GM21526 (cell line): ENCODE results near the gene PPARA.

Experiments
- ATAC-seq: cut with Tn5 transposase; IDR thresholded peaks from one replicate; pipeline ENCODE4 v1.9.1; 2021; ENCODE audit warnings: moderate library complexity; ENCODE audit not compliant: unreplicated experiment, low FRiP score

Gene PPARA

DNA sequence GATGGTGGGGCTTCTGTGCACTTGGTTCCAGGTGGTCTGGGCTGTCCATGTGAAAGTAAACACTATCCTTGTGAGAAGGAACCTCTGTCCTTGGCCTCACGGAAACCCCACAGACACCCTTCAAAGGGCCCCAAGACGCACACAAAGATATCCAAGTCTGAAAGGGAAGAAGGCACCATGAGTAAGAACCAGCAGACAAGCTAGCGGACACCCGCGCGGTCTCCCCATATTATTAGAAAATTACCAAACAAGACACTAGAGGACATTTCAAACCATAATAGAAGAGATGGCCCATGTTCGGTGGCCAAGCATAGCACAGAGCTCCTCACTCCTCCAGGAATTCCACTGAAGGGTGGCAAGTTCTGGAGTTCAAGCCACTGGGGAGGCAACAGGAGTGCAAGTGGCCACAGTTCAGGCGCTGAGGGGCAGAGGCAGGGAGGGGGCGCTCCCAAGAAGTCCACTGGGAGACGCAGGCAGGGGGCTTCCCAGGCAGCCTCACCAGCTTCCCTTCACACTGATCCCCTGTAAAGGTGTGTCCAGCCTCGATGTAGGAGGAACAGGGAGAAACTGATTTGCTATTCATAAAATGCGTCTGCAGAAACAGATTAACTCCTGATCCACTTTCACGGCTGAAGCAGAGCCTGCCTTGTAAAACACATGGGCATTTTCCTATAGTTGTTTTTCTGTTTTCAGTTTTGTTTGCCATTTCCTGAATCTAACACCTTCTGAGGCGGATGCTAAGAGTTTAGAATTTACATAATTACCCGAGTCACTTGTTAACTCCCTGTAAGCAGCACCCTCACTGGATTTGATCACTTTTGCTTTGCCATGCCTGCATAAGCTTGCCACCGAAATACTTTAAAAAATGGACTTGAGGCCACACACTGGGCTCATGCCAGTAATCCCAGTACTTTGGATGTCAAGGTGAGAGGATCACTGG lies 9.1 kb upstream of the PPARA start:
- ATAC-seq: no peak

DNA sequence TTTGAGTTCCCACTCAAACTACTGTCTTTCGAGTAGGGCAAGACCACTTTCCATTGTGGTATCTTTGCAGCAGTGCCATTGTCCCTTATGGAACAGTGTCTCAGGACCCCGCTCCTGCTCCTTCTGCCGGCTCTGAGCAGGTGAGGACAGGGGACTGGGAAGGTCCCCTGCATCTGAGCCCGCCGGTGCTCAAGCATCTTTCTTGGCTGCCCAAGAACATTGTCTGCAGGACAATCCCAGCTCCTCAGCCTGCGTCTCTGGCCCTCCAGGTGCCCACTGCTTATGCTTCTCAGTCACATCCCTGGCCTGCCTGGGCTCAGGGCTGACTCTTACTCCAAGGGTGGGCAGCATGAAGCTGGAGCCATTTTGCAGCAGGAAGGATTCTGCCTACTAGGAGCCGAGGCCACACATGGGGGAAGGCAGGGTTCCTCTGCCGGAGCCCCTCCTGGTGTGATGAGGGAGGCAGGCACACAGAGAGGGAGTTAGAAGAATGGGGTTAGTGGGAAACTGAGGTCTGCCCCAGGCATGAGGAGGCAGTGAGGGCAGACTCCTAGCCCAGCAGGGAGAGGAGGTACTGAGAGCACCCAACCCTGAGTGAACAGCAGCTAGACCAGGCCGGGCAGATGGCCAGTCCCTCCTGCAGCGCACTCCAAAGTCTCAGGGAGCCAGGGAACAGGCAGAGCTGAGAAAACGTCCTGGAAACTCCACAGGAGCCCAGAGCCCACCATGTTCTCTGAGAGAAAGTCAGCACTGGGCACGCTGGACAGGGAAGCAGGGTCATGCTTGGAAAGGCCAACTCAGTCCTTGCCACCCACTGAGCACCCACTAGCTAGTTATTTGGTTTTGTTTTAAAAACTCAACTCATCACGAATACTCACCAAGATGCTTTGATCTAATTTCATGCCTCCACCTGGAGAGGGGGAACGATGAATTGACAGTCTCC lies 7.5 kb upstream of the PPARA start:
- ATAC-seq: no peak

DNA sequence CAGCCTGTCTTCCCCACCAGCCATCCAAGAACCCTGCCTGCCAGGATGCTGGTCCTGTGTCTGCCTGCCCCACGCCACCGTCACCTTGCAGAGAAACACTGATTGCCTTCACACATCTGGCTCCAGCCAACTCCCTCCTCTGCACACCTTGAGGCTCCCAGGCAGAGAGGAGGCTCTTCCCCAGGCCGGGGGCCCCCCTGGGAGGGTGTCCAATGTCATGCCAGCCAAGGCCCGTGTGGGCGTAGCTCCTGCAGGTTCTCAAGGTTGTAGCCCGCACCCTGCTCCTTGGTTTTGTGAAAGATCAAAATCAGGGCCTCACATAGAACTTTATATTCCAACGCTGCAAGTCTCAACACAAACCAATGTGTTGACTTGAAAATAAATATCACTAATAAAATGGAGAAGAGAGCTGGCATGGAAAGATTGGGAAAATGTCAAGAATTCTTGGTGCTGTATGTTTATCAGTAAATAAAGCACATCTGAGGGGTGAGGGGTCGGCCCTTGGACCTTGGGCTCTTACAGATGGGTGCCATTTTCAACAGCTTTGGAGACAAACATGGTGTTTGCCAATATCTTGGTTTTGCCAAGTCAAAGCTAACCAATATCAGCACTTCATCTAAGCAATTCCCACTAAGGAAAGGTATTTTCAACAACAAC lies 6.7 kb upstream of the PPARA start:
- no peak for ATAC-seq

DNA sequence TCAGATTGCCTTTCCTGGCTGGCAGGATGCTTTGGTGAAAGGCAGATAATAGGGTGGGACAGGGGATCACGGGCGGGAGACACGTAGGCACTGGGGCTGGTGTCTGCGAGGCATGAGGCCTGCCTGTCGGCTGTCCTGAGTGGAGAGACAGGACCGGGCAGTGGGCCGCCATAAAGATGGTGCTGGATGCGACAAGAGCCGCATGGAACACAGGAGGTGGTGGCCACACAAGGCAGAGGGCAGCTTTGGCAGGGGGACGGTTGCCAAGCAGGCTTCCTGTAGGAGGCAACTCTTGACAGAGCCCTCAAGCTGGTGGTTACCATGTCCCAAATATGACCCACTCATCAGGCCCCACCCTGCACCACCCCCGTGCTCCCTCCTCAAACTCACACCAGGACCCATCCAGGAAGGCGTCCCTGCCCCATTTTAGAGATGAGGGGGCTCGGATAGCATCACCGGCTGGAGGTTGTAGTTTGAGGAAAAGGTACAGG lies 4.9 kb upstream of the PPARA start:
- ATAC-seq: no peak

DNA sequence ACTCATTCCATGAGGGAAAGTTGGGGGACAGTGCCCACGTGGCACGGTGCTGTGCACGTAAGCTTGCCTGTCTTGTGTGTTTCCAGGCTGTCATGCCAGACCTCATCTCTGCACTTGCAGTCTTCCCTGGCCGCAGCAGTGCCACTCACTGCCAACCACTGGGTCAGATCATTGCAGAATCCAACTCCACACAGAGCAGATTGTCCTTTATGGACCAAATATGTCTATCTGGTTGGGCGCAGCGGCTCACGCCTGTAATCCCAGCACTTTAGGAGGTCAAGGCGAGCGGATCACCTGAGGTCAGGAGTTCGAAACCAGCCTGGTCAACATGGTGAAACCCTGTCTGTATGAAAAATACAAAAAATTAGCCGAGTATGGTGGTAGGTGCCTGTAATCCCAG lies 4.4 kb upstream of the PPARA start:
- ATAC-seq: no peak

DNA sequence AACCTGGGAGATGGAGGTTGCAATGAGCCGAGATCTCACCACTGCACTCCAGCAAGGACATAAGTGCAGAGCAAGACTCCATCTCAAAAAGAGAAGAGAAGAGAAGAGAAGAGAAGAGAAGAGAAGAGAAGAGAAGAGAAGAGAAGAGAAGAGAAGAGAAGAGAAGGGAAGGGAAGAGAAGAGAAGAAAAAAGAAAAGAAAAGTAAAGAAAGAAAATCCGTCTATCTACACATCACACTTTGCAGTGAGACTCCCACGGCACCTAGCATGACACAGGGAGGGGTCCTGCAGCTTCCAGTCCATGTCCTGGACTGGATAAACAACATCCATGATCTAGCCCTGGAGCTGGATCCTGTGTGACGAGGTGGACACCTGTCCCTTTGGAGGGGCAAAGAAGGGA lies 4.0 kb upstream of the PPARA start:
- no peak for ATAC-seq

DNA sequence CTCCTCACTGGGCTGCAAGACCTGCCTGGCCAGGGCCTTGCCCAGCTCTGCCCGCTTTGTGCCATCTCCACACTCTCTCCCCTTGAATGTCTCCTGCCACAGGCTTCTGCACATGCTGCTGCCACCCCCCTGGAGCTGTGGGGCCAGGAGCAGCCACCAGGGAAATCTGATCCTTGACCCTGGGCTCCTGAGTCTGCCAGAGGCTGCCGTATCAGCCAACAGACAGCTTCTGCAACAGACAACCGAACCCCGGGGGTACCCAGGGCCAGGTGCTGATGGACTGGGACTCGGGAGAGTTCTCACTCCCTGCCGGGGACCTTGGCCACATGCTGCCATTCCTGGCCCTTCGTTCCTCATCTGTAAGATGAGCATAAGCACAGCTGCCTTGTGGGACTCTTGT lies 3.3 kb upstream of the PPARA start:
- ATAC-seq: no peak

DNA sequence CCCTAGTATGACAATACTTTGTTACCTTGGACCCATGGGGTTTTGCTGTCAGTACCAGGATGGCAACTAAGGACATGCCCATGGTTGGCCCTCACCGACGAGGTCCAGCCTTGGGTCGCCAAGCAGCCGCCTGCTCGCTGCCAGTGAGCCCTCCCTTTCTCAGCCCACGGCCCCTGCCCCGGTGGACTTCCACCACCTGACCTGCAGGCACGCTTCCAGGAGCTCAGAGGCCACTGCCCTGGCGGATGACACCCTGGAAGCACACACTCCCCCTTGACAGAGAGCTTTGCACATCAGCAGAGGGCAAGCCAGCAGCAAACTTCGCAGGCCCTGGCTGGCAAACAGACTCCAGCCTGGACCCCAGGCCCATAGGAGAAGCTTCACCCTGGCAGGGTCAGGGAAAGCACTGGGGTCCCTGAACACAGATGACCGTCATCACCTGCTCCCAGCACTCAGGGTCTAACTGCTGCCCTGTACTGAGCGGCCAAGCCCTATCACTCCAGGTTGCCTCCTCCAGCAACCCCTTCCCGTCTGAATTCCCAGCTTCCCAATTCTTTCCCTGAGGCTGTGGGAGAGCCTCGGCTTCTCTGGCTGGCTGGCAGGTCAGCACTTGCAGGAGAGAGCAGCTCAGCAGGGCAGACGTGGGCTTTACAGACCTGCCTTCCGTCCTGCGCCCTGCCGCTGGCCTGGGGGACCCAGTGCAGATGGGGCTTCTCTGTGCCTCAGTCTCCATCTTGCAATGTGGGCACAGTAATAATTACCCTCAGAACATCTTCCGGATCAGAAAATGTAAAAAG lies 2.7 kb upstream of the PPARA start:
- no peak for ATAC-seq

DNA sequence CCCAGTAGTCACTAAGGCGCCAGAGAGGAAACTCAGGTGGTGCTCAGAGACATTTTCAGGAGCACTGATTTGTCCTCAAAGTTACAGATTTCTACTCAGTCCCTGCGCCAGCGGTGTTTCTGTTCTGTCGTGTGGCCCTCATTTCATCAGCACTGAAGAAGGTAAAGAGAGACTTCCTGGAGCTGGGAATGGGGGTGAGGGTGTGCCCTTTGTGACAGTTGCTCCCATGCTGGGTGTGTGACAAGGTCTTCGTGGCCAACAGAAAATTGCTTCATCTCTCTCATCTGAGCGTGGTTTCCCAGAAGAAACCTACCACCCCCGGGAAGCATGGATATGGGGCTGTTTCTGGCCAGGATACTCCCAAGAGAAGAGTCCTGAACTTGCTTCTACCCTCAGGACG lies 2.0 kb upstream of the PPARA start:
- ATAC-seq: no peak

DNA sequence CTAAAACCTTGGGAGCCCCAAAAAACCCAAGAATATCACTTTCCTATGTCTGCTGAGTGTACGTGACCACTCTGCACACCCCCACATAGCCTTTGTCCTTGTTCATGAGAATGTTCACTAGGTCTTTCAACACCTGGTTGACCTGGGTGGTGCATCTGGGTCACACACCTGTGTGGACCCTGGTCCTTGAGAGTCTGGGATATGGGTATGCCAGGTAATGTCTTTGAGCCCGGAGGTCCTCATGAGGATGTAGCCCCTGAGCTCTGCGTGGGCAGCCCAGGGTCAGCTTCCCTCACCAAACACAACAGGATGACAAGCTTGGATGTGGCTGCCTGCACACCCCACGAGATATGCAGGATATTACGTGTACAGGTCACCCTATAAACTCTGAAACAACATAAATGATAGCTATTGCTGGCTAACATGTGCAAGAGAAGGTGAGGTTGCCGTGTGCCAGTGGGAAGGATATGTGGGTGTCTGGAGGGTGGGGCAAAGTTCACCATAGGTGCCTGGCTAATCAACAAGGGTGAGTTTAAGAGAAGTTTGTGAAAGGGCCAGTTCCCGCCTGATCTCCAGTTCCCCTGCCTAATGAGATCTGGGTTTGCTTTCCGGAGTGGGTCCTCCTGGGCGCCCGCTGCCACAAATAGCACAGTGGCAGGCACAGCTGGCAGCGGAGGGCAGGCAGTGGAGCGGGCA lies 1.4 kb upstream of the PPARA start:
- ATAC-seq: no peak

DNA sequence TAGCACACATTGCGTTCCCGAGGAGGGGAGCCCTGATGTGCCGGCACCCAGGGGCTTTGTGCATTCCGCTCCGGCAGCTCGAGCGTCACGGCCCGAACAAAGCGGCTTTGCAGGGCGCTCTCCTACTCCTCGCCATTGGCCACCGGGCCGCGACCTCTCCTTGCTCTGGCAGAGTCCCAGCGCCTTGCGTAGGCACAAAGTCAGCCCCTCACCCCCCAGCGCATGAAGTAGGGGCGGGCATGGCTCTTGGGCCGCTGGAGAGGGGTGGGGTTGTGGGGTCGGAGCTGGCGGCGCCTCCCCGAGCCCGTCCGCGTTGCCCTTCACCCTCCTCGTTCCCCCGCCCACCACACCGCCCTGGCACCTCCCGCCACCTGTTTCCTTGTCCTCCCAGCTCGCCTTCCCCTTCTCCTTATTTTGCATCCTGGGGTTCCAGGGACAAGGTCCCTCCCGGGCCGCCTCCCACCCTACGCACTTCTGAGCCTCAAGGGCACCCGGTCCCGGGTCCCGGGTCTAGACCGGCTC lies 753 bp upstream of the PPARA start:
- no peak for ATAC-seq

DNA sequence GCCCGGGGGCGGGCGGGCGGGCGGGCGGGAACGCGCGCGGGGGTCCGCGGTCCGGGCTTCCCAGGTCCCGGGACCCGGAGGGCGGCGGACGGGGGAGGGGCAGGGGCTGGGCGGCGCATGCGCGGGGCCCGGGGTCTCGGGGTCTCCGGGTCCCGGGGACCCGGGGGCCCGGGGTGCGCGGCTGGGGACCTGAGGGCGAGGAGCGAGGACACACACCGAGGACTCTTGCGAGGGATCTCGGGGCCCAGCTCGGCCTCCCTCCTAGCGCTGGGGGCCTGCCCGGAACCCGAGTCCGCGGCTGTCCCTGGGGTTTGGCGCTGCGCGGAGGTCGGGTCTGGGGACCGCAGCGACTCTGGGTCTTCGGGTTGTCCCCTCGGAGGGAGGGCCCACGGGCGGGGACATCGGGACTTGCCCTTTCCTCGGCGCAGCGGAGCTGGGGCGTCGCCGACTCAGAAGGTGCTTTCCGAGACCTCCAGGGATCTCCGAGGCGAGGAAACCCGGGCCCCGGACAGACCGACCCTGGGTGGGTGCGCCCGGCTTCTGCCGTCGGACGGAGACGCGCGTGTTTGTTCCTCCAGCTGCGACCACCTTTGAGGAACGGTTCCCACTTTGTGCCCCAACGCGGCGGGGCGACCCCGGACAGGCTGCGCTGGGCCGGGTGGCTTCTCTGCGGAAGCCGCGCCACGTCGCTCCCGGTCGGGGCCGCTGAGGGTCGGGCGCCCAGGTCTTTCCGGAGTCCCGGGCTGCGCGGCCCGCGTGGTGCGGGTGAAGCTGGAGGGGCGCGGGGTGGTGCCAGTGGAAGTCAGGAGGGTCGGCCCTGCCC lies 540 bp downstream of the PPARA start:
- peak; percentile 25 for ATAC-seq

DNA sequence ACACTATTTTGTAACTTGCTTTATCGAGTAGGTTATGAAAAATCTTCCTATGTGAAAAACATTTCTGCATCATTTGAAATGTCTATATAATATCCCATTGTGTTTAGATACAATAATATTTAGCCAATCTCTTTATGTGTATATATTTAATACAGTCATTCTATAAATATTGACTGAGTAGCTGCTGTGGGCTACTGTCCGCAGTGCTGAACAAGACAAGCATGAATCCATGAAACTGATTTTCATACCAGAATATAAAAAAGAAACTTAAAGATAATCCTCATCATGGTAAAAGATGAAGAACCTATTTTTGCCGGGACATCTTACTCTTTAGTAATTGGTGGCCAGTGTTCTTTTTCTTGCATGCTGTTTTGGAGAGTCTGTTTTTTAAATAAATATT lies 3.6 kb downstream of the PPARA start:
- no peak for ATAC-seq

DNA sequence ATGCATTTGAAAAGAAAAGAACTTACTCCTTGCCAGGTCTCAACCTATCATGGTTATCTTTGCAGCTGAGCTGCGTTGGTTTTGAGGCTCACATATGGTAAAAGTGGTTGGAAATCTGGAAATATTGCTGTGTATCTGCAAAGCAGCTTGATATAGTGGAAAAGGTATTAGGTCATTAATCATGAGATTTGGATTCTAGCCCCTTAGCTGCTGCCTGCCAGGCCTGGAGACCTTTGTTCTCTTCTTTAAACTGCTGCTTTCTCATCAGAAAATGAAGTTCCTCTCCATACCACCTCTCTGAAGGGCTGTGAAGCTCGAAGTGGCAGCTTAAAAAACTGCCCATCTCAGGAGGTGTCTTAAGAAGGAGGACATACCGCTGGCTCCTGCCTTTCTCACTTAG lies 5.7 kb downstream of the PPARA start:
- no peak for ATAC-seq

DNA sequence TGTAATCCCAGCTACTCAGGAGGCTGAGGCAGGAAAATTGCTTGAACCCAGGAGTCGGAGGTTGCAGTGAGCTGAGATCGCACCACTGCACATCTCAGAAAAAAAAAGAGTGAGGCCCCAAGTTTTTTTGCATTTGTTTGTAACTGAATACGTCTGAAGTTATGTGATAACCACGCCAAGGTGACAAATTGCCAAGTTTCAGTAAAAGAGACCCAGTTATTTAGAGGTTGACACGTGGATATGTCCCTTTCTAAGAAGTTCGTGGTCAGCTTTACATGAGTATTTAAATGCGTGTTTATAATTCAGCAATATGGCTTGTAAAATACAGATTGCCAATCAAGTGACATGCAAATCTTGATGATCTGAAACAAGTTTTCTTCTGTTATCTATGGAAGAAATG lies 8.0 kb downstream of the PPARA start:
- no peak for ATAC-seq

DNA sequence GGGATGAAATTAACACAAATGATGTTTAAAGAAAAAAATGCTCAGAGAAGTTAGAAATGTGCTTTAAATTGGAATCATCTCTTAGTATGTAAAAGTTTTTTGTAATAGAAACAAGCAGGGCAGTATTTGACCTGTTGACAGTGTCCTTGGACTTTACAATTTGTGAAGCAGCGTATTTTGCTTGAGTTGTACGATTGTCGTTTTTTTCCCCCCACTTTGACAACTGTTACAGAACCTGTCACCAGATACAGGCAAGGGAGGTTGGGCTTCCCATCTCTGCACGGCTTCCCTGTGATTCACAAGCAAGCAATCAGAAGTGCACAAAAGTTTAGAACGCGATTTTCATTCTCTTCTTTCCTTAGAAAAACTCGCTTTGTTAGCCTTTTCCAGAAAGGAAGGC lies 8.9 kb downstream of the PPARA start:
- ATAC-seq: no peak

DNA sequence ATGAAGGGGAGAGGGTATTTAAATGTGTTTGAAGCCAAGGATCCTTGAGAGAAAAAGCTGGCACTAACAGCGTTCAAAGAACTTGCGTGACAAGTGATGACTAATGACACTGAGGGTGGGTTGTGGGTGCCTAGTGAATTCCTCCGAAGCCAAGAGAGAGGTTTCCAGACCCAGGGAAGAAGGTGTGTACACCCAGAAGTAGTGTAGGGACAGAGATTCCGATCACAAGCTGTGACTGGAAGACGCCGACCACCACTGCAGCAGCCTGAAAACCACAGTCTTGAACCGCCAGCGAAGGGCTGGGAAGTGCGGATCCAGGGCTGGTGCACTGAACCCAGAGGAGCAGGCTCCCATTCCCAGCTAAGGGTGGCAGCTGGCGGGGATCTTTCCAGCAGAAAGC lies 9.5 kb downstream of the PPARA start:
- ATAC-seq: no peak

DNA sequence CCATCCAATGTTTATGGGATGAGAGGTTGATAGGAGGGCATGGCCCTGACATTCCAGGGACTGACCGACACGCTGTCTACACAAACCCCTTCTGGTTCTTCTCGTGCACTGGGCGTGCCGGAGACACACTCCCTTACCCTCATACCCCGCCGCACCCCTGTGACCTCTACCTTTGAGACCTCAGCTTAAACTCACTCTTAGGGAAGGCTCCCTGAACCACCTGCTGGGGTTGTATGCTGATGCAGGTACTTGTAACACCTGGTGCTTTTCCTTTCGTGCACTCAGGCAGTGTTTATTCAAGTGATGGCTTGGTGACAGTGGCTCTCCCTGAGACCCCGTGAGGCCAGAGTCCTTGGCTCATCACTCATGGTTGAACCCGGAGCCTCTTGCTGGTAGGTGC lies 12.0 kb downstream of the PPARA start:
- no peak for ATAC-seq
